Pancreas (tissue), 10 donors: ENCODE measurements around the gene MYO1H. TPM values are rescaled to one million over a fixed set of nuclear protein-coding genes. Genes with fewer than 3 reads are reported as not detected.

Experiments used
- ATAC-seq, 4 donors: fragments of 200-7000 bp; cut with Tn5 transposase; one replicate each; pipeline versions ENCODE4 v1.8.0 to v1.9.1; 2020; ENCODE audit warnings: mild to moderate bottlenecking in 4 of 4, moderate library complexity in 4 of 4
- DNase-seq, 6 donors: peaks; one replicate each; pipeline ENCODE4 v3.0.0-alpha.2; 2020
- FAIRE-seq: peaks from 2 replicates; lab custom pipeline; 2012; peaks lifted over from hg19 to GRCh38; lab: Jason Lieb, UNC
- H3K27ac ChIP-seq, 4 donors: fragments of 200-600 bp; sonication (generic); 1 replicate in 3 of 4; 2 replicates in 1 of 4; pipeline versions ENCODE4 v1.5.0 to v1.8.0; 2020
- H3K27me3 ChIP-seq, 4 donors: fragments of 200-600 bp; one replicate each; pipeline ENCODE4 v1.8.0; 2021
- H3K36me3 ChIP-seq, 3 donors: fragments of 200-600 bp; sonication (generic) in 1 of 3; one replicate each; pipeline versions ENCODE4 v1.5.0 to v1.8.0; 2020 to 2021
- H3K4me1 ChIP-seq, 3 donors: fragments of 200-600 bp; one replicate each; pipeline ENCODE4 v1.8.0; 2021
- H3K4me3 ChIP-seq, 4 donors: fragments of 200-600 bp; sonication (generic) in 2 of 4; one replicate each; pipeline versions ENCODE4 v1.5.0 to v1.8.0; 2020 to 2021
- H3K9me3 ChIP-seq, 4 donors: fragments of 200-600 bp; one replicate each; pipeline ENCODE4 v1.8.0; 2021
- WGBS, 2 donors: extraction: QIAGEN DNeasy Blood & Tissue Kit; methylation state at CpG; one replicate each; pipeline ENCODE4 v1.1.7; 2013; 5-methylcytosine and 5-hydroxymethylcytosine counted together
- intact Hi-C, 3 donors: fragments of 100-400 bp; cut with DNase I; formaldehyde crosslinking; loops; one replicate each; pipeline versions ENCODE4 v1.11.1 to v1.14.2; 2022
- polyA plus RNA-seq, 2 donors: library from polyadenylated mRNA; stranded (reverse); fragments of 200-250 nt; gene quantifications; one replicate each; pipeline ENCODE4 v1.2.3, GENCODE V29; 2013
- total RNA-seq, 6 donors: library from RNA; stranded (reverse); fragmentation: NEBNext Ultra II Directional in 4 of 6; extraction: Animal tissue kit (Norgen Biotek cat#: 25700) in 4 of 6; gene quantifications; one replicate each; pipeline versions ENCODE4 v1.2.1 to v1.2.4, GENCODE V29; 2021 to 2023
- TF ChIP-seq, protein P1 (sequence below), 4 donors: fragments of 200-600 bp; sonication (generic) in 3 of 4; IDR thresholded peaks; one replicate each; pipeline versions ENCODE4 v1.5.0 to v1.8.0; 2021; ENCODE audit warnings: antibody characterized with exemption in 4 of 4
- donor health status: healthy with polysubstance abuse.
- donor health status: DM: no; HTN: no; CAD: no; lungs with moderate emphysema.
- donor health status: DM: no; HTN: no; CAD: no.
- donor health status: control.
- donor health status: control.
- donor health status: Bipolar disorder and iron deficiency.
- donor health status: DM: yes; HTN: yes; CAD: no.
- donor health status: DM: no; HTN: no; CAD: no.
- donor health status: DM: no; HTN: no; CAD: no.
- donor health status: DM: yes; HTN: yes; CAD: no.

Gene MYO1H
- total and polyA plus RNA-seq, 8 donors: 0.07 TPM; not detected in 7

DNA sequence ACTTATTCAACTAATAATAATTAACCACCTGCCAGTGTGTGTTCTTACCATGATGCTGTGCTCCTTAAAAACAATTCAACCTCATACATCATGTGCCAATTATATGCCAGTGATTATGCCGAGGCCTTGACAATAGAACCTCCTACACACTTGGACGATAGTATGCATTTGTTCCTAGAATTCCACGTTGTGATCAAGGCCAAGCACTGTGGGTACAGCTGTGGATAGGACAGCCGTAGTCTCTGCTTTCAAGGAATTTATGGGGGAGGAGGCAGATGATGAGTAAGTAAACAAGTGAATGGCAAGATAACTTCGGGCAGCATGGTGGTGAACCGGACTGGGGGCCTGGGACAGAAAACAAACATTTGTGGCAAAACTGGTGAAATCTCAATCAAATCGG lies 18.0 kb upstream of the MYO1H start:
- H3K27ac ChIP-seq: no peak overlapping the region
- ATAC-seq (no peak), DNase-seq (no peak), FAIRE-seq (no peak)
- no peaks in the 10 kb centered on the region for H3K4me1 ChIP-seq
- no peaks in the 10 kb centered on the region for H3K36me3 ChIP-seq
- no peaks in the 10 kb centered on the region for H3K27me3 ChIP-seq
- H3K4me3 ChIP-seq: no peak overlapping the region
- TF ChIP-seq, protein P1, sequence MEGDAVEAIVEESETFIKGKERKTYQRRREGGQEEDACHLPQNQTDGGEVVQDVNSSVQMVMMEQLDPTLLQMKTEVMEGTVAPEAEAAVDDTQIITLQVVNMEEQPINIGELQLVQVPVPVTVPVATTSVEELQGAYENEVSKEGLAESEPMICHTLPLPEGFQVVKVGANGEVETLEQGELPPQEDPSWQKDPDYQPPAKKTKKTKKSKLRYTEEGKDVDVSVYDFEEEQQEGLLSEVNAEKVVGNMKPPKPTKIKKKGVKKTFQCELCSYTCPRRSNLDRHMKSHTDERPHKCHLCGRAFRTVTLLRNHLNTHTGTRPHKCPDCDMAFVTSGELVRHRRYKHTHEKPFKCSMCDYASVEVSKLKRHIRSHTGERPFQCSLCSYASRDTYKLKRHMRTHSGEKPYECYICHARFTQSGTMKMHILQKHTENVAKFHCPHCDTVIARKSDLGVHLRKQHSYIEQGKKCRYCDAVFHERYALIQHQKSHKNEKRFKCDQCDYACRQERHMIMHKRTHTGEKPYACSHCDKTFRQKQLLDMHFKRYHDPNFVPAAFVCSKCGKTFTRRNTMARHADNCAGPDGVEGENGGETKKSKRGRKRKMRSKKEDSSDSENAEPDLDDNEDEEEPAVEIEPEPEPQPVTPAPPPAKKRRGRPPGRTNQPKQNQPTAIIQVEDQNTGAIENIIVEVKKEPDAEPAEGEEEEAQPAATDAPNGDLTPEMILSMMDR (IDR thresholded peaks at IDR 0.05): no peak
- H3K9me3 ChIP-seq: no peaks in the 10 kb centered on the region
- 23 to 25% methylated on average over 7 of the region's 7 CpGs for WGBS, 2 donors
- intact Hi-C loops: no loop called here

DNA sequence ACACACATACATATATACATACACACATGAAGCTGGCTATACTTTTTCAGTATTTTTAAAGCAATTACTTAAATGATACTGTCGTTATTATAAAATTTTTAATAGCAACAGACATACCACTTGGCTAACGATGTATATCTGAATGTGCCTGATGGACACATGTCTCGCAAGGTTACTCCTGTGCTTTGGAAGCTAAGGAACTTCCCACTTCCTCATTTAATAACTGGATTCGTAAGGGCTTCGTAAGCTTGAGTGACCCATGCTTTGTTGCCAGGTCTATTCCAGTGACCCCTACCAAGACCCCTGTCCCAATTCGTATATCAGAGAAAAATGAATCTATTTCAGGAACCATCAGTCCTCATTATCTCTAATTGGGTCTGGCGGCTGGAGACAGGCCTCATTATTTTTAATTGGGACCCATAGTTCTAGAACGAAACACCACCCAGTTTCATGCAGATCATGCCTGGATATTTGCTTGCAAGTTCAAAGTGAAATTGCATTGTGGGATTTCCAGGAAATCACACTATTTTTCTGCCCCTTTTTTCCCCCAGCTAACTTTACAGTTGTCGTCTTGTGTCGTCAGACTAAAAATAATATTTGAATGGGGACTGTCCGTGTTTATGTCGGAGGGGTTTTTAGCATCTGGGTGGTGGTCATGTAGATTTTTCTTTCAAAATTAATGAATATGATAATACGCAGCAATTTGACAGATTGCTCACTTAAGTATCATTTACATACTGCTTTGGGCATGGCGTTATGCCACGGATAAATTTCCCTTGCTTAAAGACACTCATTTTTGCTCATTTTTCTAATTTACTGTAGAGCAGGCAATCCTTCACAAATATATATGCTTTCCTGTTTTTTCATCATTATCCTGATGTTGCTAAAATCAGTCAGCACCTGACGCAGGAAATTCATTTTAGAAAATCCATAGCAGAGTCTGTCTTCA lies 17.1 kb upstream of the MYO1H start:
- Histone ChIP-seq H3K27me3 (no peaks in the 10 kb centered on the region), H3K36me3 (no peaks in the 10 kb centered on the region), H3K4me1 (no peaks in the 10 kb centered on the region), H3K27ac (no peak overlapping the region), H3K9me3 (no peaks in the 10 kb centered on the region), H3K4me3 (no peak overlapping the region)
- 80 to 87% methylated on average over 16 of the region's 16 CpGs for WGBS, 2 donors
- no peak for DNase-seq
- intact Hi-C loops: no loop called here
- TF ChIP-seq, protein P1 (IDR thresholded peaks at IDR 0.05): no peak
- ATAC-seq: no peak
- FAIRE-seq: no peak

DNA sequence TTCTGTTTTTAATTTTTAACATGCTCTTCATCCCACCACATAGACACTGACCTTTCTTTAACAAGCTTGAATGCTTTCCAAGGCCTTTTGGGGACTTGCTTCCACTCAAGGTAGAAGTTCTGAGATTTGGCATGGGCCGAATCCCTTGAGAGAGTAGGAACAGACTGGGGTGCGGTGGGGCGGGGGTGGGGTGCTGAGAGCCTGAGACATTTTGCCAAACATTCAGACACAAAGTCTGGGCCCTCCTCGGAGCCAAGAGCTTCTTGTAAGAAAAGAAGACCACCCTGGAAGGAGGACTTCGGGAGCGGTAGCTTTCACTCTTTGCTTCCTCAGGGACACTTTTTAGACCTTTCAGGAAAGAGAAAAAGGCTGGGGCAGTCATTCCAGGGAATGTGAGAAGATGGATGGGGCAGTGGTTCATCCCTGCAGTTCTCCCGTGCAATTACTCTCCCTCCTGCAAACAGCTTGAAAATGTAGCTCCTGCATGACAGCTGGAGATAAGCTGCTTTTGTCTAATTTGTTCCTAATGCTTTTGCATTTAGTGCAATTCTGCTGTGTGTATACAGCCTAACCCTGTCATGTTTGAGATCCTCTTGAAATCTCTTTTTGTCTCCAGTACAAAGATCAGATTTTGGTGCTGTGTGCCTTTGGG lies 16.3 kb upstream of the MYO1H start:
- intact Hi-C loops: no loop called here
- TF ChIP-seq, protein P1 (IDR thresholded peaks at IDR 0.05): no peak
- no peaks in the 10 kb centered on the region for H3K4me1 ChIP-seq
- WGBS, 2 donors: 60 to 69% methylated on average over 7 of the region's 7 CpGs
- no peaks in the 10 kb centered on the region for H3K36me3 ChIP-seq
- FAIRE-seq: no peak
- H3K27me3 ChIP-seq: no peaks in the 10 kb centered on the region
- H3K4me3 ChIP-seq: no peak overlapping the region
- no peak overlapping the region for H3K27ac ChIP-seq
- no peak for ATAC-seq
- DNase-seq: no peak
- no peaks in the 10 kb centered on the region for H3K9me3 ChIP-seq

DNA sequence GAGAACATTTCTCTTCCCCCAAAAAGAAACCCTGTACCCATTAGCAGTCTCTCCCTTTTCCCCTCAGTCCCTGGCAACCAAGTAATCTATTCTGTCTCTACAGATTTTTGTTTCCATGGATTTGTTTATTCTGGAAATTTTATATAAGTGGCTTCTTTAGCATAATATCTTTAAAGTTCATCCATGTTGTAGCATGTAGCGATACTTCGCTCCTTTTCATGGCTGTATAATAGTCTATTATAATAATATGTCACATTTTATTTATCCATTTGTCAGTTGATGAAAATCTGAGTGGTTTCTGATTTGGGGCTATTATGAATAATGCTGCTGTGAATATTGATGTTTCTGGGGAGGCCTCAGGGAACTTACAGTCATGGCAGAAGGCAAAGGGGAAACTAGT lies 12.8 kb upstream of the MYO1H start:
- whole genome bisulfite sequencing, 2 donors: 93 to 94% methylated on average over 2 of the region's 2 CpGs
- Histone ChIP-seq H3K36me3 (no peaks in the 10 kb centered on the region), H3K4me1 (no peaks in the 10 kb centered on the region), H3K27ac (no peak overlapping the region), H3K27me3 (no peaks in the 10 kb centered on the region), H3K4me3 (no peak overlapping the region), H3K9me3 (no peaks in the 10 kb centered on the region)
- intact Hi-C loops: no loop called here
- FAIRE-seq: no peak
- no peak for ATAC-seq
- TF ChIP-seq, protein P1 (IDR thresholded peaks at IDR 0.05): no peak
- DNase-seq: no peak
